AG04449 (cell line): ENCODE data around the gene ECE2.

Experiments used
- CTCF ChIA-PET: fragments of 350-600 bp; formaldehyde crosslinking; extraction: SDS; loops from one replicate; lab custom pipeline; 2021; ENCODE audit warnings: antibody characterized with exemption; lab: Yijun Ruan, JAX
- POLR2A ChIA-PET: fragments of 400-600, 350-600 bp; formaldehyde crosslinking; extraction: SDS; loops from one replicate; lab custom pipeline; 2020; ENCODE audit warnings: antibody characterized with exemption, inconsistent platforms; lab: Yijun Ruan, JAX
- DNase-seq: peaks from one replicate; pipeline ENCODE4 v3.0.0-alpha.2; 2010; ENCODE audit warnings: low read depth, low spot score
- H3K4me3 ChIP-seq: 2 replicates; pipeline ENCODE4 v1.5.1; 2011; ENCODE audit warnings: low read depth, mild to moderate bottlenecking, control low read depth, low read length
- TF ChIP-seq, protein P1 (sequence below): IDR thresholded peaks from one replicate; pipeline ENCODE4 v1.5.1; 2011; ENCODE audit warnings: mild to moderate bottlenecking, moderate library complexity, low read length, control low read depth, inconsistent platforms; ENCODE audit not compliant: insufficient read depth; ENCODE audit errors: missing control alignments

The ECE2 gene

DNA sequence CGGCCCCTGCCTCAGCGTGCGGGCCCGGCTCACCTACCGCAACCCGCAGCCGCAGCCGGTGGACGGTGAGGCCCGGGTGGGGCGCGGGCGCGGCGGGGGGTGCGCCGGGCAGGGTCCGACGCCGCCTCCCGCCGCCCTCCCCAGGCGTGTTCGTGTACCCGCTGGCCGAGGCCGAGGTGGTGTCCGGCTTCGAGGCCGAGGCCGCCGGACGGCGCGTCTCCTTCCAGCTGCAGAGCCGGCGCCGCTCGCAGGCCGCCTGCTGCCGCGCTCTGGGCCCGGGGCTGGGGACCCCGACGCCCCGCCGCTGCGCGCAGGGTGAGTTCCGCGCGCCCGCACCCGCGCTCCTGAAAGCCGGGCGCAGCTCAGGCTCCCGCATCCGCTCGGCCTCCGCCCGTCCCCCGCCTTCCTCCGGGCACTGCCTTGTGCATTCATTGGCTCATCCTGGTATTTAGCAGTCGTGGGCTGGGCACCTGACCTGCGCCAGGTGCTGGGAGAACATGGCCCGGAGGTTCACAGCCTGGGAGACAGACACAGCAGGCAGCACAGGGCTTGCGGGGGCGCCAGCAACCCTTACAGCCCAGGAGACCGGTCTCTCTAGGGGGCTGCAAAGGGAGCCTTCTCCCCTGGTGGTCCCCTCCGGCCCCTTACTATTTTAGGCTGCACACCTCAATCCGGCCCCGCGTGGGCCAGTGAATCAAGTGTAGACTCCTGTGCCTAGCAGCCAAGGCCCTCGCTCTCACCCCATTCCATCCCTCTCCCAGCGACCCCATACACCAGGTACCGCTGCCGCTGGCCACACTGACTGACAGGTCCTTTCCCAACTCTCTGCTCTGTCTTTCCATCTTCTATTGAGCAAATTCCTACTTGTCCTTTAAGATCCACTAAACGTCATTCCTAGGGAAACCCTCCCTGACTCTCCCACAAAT lies 45.0 kb upstream of the ECE2 start:
- POLR2A ChIA-PET, result no interaction called here
- no peak overlapping the region for H3K4me3 ChIP-seq
- CTCF ChIA-PET, result interaction anchor here (0.6 to 2.5 kb wide), 6 partner anchors 8 to 19 kb away, joined by 3 to 6 read pairs (median 5); no protein-coding TSS in a partner anchor

DNA sequence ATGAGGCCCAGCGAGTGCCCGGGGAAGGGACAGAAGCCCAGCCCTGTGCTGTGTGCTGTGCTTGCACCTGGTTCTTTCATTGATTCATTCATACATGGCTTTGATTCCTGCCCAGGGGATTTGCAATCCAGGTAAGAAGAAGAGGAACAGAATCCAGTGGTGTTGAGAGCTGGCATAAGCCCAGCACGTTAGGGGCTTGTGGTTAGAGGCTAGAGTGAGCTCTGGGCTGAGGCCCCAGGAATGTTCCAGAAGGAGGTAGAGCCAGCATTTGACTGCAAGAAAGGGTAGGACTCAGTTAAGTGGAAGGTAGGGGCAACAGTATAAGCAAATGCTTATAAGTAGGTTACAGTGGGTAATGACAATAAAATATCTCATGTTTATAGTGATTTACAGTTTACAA lies 44.2 kb upstream of the ECE2 start:
- no peak overlapping the region for H3K4me3 ChIP-seq
- TF ChIP-seq, protein P1, sequence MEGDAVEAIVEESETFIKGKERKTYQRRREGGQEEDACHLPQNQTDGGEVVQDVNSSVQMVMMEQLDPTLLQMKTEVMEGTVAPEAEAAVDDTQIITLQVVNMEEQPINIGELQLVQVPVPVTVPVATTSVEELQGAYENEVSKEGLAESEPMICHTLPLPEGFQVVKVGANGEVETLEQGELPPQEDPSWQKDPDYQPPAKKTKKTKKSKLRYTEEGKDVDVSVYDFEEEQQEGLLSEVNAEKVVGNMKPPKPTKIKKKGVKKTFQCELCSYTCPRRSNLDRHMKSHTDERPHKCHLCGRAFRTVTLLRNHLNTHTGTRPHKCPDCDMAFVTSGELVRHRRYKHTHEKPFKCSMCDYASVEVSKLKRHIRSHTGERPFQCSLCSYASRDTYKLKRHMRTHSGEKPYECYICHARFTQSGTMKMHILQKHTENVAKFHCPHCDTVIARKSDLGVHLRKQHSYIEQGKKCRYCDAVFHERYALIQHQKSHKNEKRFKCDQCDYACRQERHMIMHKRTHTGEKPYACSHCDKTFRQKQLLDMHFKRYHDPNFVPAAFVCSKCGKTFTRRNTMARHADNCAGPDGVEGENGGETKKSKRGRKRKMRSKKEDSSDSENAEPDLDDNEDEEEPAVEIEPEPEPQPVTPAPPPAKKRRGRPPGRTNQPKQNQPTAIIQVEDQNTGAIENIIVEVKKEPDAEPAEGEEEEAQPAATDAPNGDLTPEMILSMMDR, result no peak
- ChIA-PET CTCF (interaction anchor here (0.6 to 2.5 kb wide), 5 partner anchors 9 to 20 kb away, joined by 3 to 8 read pairs (median 4); partner anchors contain the start of gene EEF1AKMT4), POLR2A (no interaction called here)
- no peak for DNase-seq

More for the DNA sequence above, 45.0 kb upstream of the ECE2 start:
- TF ChIP-seq, protein P1, result no peak
- no peak for DNase-seq

DNA sequence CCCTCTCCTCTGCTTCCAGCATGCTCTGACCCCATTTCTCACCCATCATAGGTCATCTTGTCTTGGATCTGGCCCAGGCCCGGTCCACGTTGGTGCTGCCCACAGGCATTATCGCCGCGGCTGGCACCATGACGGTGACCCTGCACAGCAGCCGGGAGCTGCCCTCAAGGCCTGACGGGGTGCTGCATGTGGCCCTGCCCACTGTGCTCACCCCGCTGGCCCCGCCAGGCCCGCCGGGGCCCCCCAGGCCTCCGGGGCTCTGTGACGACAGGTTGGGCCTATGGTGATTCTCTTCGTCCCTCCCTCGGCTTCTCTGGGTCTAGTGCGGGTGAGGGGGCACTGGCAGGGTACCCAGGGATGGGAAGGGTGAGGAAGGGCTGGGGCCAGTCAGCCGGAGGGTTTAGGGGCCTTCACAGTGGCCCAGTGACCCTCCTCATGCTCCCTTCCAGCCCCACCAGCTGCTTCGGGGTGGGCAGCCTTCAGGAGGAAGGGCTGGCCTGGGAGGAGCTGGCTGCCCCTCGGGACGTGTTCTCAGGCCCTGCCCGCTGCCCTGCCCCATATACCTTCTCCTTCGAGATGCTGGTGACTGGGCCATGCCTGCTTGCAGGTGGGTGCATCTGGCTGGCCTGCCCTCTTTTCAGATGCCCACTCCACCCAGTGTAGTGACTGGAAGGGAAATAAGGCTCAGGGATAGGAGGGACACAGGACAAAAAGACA lies 42.5 kb upstream of the ECE2 start:
- DNase-seq, result no peak
- TF ChIP-seq, protein P1, result no peak
- ChIA-PET CTCF (interaction anchor here (1.1 to 2.2 kb wide), 5 partner anchors 8 to 21 kb away, joined by 3 to 8 read pairs (median 4); partner anchors contain the start of gene EEF1AKMT4), POLR2A (no interaction called here)
- no peak overlapping the region for H3K4me3 ChIP-seq

DNA sequence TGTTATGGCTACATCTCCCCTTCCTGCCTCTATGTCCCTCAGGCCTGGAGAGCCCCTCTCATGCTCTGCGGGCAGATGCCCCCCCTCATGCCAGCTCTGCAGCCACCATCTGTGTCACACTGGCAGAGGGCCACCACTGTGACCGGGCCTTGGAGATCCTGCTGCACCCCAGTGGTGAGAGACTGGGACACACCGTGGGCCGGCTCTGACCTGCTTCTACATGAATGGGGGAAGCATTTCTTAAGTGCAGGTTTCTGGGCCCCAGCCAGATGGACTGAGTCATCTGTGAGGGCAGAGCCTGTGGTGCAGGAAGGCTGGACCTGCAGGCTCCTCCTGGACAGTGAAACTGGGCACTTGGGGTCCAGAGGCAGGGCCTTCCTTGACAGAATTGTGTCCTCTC lies 41.6 kb upstream of the ECE2 start:
- CTCF ChIA-PET, result interaction anchor here (0.7 to 1.3 kb wide), 3 partner anchors 9 to 214 kb away, joined by 3 to 4 read pairs (median 3); no protein-coding TSS in a partner anchor
- POLR2A ChIA-PET, result no interaction called here
- no peak overlapping the region for H3K4me3 ChIP-seq
- peak; percentile 9 for DNase-seq
- TF ChIP-seq, protein P1, result no peak

DNA sequence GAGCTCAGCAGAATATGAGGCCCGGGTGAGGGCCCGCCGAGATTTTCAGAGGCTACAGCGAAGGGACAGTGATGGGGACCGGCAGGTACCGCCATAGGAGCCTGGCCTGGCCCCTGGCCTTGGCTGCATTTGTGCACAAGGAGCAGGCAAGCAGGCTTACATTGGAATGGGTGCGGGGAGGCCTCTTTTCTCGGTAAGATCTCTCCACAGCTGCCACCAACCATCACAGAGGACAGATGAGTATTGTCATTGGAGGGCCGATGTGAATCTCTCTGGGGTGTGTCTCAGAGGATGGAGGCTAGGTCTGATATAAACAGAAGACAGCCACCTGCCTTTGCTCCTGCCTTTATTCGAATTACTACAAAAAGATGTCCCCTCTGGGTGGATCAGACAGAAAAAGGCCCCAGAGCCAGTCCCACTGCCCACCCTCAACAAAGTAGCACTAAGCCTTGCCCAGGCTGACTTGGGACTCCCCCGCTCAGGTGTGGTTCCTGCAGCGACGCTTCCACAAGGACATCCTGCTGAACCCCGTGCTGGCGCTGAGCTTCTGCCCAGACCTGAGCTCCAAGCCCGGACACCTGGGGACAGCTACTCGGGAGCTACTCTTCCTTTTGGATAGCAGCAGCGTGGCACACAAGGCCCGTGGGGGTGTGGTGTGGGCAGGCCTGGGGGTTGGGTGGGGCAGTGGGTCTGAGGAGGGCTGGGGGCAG lies 41.0 kb upstream of the ECE2 start:
- DNase-seq, result no peak
- no peak overlapping the region for H3K4me3 ChIP-seq
- POLR2A ChIA-PET, result no interaction called here
- TF ChIP-seq, protein P1, result no peak
- CTCF ChIA-PET, result interaction anchor here (0.7 to 1.3 kb wide), 3 partner anchors 9 to 214 kb away, joined by 3 to 4 read pairs (median 3); no protein-coding TSS in a partner anchor
